Activated CD8-positive, alpha-beta memory T cell treated with anti-CD3 and anti-CD28 coated beads, Interleukin-2, amount 50 U/mL, for 1 hour (primary cell): ENCODE measurements around the gene LCN1.
"Not testable (repeated sequence)": the region's sequence is repeated elsewhere in the genome, so short reads cannot be mapped to it uniquely, and the experiment has no call there.

Source experiments
- DNase-seq: peaks from one replicate; pipeline ENCODE4 v3.0.0-alpha.2; 2020; ENCODE audit errors: extremely low read depth

Gene LCN1

GRCh38 chr9:135522137-135522877, 1.1 kb downstream of the LCN1 start:
- DNase-seq, result no peak

- DNase-seq, result no peak
Measured at GRCh38 chr9:135522931-135523330, 1.7 kb downstream of the LCN1 start.

GRCh38 chr9:135523521-135524129, 2.4 kb downstream of the LCN1 start:
- DNase-seq, result no peak

GRCh38 chr9:135524130-135524861, 3.1 kb downstream of the LCN1 start:
- DNase-seq, result no peak

- DNase-seq, result no peak
Measured at GRCh38 chr9:135525241-135526088, 4.2 kb downstream of the LCN1 start.

- DNase-seq, result no peak
Measured at GRCh38 chr9:135526089-135526729, 5.0 kb downstream of the LCN1 start.

GRCh38 chr9:135526730-135527571, 5.7 kb downstream of the LCN1 start:
- DNase-seq, result no peak

- DNase-seq, result not testable (repeated sequence)
Measured at GRCh38 chr9:135528842-135529435, 7.7 kb downstream of the LCN1 start.

- no peak for DNase-seq
Measured at GRCh38 chr9:135530146-135530545, 8.9 kb downstream of the LCN1 start.

- DNase-seq, result no peak
Measured at GRCh38 chr9:135531096-135531495, 9.9 kb downstream of the LCN1 start.

GRCh38 chr9:135533113-135533512, 11.9 kb downstream of the LCN1 start:
- DNase-seq, result no peak

GRCh38 chr9:135533674-135534073, 12.4 kb downstream of the LCN1 start:
- DNase-seq, result no peak

- DNase-seq, result not testable (repeated sequence)
Measured at GRCh38 chr9:135534192-135534711, 13.0 kb downstream of the LCN1 start.

GRCh38 chr9:135534826-135535225, 13.6 kb downstream of the LCN1 start:
- not testable (repeated sequence) for DNase-seq

- not testable (repeated sequence) for DNase-seq
Measured at GRCh38 chr9:135535631-135536030, 14.4 kb downstream of the LCN1 start.

GRCh38 chr9:135536216-135536615, 15.0 kb downstream of the LCN1 start:
- DNase-seq, result no peak

- not testable (repeated sequence) for DNase-seq
Measured at GRCh38 chr9:135543262-135543894, 22.1 kb downstream of the LCN1 start.

- DNase-seq, result no peak
Measured at GRCh38 chr9:135544981-135545635, 23.9 kb downstream of the LCN1 start.
